ENCODE data around the gene DOK3. TPM values are rescaled to one million over a fixed set of nuclear protein-coding genes. Genes with fewer than 3 reads are reported as not detected.

The DOK3 gene
- total and polyA plus RNA-seq, 4 experiments from 2014 or later, result 0.69 to 3.9 (median 3.7) TPM; not detected in 1

DNA sequence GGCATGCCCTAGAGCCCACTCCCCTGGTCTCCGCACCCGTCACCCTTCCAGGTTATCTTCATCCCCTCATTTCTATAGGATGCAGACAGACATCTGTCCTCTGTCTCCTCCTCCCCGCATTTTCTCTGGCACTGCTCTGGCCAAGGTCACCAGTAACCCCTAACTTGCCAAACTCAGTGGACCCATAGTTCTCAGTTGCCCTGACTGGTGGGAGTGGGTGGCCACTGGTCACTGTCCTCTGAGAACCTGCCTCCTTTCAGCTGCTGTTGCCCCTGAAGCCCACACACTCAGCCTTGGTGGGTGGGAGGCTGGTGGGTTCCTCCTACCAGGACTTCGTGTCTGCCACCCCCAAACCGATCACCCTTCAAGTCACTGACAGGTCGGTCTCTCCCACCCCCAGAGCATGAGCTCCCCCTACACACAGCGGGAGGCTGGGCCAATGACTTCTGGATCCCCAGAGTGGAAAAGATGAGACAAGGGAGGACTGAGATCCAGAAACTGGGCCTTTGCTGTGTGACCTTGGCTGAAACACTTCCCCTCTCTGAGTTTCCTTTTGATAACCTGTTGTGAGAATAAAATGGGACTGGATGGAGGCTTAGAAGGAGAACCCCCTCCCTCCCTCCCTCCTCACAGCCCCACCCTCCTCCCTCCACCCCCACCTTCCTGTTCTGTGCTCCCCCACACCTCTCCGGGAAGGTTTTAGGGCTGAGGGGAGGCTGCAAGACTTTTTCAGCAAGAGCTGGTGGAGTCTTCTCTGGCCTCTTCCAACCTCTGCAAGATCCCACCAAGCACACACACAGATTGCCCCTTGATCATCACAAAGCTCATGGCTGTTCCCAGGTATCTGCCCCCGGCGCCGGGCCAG lies 33.8 kb downstream of the DOK3 start:
- intact Hi-C loops (cut with micrococcal nuclease), result loop anchor here (2.0 kb wide), 1 partner anchor 21 kb away; the partner anchor contains the start of gene PDLIM7
- POLR2A ChIA-PET (ENCODE audit: partially characterized antibody), result interaction anchor here (0.7 to 1.5 kb wide), 2 partner anchors 11 to 22 kb away, joined by 3 read pairs; partner anchors contain the start of gene PDLIM7
- H3K36me3 ChIP-seq (ENCODE audit: insufficient read depth, low read length), result no peaks in the 10 kb centered on the region
- H3K4me1 ChIP-seq (ENCODE audit: insufficient read depth, low read length), result peaks cover 5% of the 10 kb centered on the region
- CTCF ChIA-PET (ENCODE audit: partially characterized antibody), result interaction anchor here (0.9 to 2.2 kb wide), 3 partner anchors 22 to 166 kb away, joined by 3 to 9 read pairs (median 6); partner anchors contain the start of gene PDLIM7
- H3K9me3 ChIP-seq (ENCODE audit: control insufficient read depth in 1 of 2, low read length in 2 of 2), result no peaks in the 10 kb centered on the region
- no peak overlapping the region for H3K4me3 ChIP-seq (ENCODE audit: low read length in 2 of 2)
- DNase-seq, result no peak
- H3K9me3 Mint-ChIP-seq, result no peaks in the 10 kb centered on the region
- H3K36me3 Mint-ChIP-seq, result no peaks in the 10 kb centered on the region
- no peak overlapping the region for H3K27ac ChIP-seq (ENCODE audit: low read depth, low read length)
- H3K4me1 Mint-ChIP-seq, result peaks cover 2 to 33% (median 12%) of the 10 kb centered on the region in 4 donors
- peak overlapping the region in 1 of 7 donors; percentile 42 for H3K27ac Mint-ChIP-seq
- H3K27me3 ChIP-seq (ENCODE audit: insufficient read depth, low read length), result peaks cover 3% of the 10 kb centered on the region
- H3K27me3 Mint-ChIP-seq, result peaks cover 0 to 5% of the 10 kb centered on the region in 2 donors
- H3K4me3 Mint-ChIP-seq, result peak overlapping the region in 6 of 8 donors; percentile 9 to 76 (median 29)

- peaks cover 5% of the 10 kb centered on the region for H3K4me1 ChIP-seq (ENCODE audit: insufficient read depth, low read length)
- ChIA-PET CTCF (ENCODE audit: partially characterized antibody) (interaction anchor here (1.1 to 2.2 kb wide), 2 partner anchors 20 to 26 kb away, joined by 3 to 9 read pairs; no protein-coding TSS in a partner anchor), POLR2A (ENCODE audit: partially characterized antibody) (no interaction called here)
- peaks cover 3% of the 10 kb centered on the region for H3K27me3 ChIP-seq (ENCODE audit: insufficient read depth, low read length)
- H3K9me3 ChIP-seq (ENCODE audit: control insufficient read depth in 1 of 2, low read length in 2 of 2), result no peaks in the 10 kb centered on the region
- Mint-ChIP-seq H3K4me3 (peak overlapping the region in 5 of 8 donors; percentile 62 to 84 (median 74)), H3K27ac (peak overlapping the region in 3 of 7 donors; percentile 4 to 65 (median 17)), H3K4me1 (peaks cover 2 to 33% (median 12%) of the 10 kb centered on the region in 4 donors), H3K9me3 (no peaks in the 10 kb centered on the region), H3K36me3 (no peaks in the 10 kb centered on the region), H3K27me3 (peaks cover 0 to 5% of the 10 kb centered on the region in 2 donors)
- DNase-seq, result no peak
- no peaks in the 10 kb centered on the region for H3K36me3 ChIP-seq (ENCODE audit: insufficient read depth, low read length)
- intact Hi-C loops (cut with micrococcal nuclease), result loop anchor here (2.0 kb wide), 1 partner anchor 22 kb away; the partner anchor contains the start of gene PDLIM7
- no peak overlapping the region for H3K4me3 ChIP-seq (ENCODE audit: low read length in 2 of 2)
- H3K27ac ChIP-seq (ENCODE audit: low read depth, low read length), result no peak overlapping the region
Observed at GRCh38 chr5:177474846-177475562, 34.6 kb downstream of the DOK3 start.

DNA sequence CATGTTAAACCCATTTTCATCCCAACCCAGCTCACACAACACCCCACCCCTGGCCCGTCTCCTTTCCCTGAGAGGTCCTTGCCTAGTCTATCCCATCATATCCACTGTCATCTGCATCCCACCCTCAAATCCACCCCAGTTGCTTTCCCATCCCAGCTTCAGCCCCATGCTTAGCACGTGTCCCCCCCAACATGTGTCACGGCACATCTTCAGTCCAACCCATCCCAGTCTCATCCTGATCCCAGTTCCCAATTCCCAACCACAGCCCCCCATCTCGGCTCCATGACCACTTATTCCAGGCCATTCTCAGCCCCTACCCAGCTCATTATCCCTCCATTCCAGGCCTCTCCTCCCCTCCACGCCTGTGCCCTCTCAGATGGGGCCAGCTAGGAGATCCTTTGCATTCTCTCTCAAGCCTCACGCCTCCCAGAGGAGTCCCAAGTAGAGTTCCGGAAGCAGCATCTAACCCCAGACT lies 35.6 kb downstream of the DOK3 start:
- Histone ChIP-seq H3K9me3 (ENCODE audit: control insufficient read depth in 1 of 2, low read length in 2 of 2) (no peaks in the 10 kb centered on the region), H3K27me3 (ENCODE audit: insufficient read depth, low read length) (peaks cover 3% of the 10 kb centered on the region), H3K4me1 (ENCODE audit: insufficient read depth, low read length) (peaks cover 5% of the 10 kb centered on the region), H3K4me3 (ENCODE audit: low read length in 2 of 2) (no peak overlapping the region), H3K27ac (ENCODE audit: low read depth, low read length) (no peak overlapping the region), H3K36me3 (ENCODE audit: insufficient read depth, low read length) (no peaks in the 10 kb centered on the region)
- H3K27me3 Mint-ChIP-seq, result peaks cover 0 to 5% of the 10 kb centered on the region in 2 donors
- DNase-seq, result no peak
- H3K27ac Mint-ChIP-seq, result peak overlapping the region in 3 of 7 donors; percentile 17 to 65 (median 60)
- POLR2A ChIA-PET (ENCODE audit: partially characterized antibody), result no interaction called here
- intact Hi-C loops (cut with micrococcal nuclease), result loop anchor here (2.0 kb wide), 1 partner anchor 23 kb away; the partner anchor contains the start of gene PDLIM7
- no peaks in the 10 kb centered on the region for H3K9me3 Mint-ChIP-seq
- CTCF ChIA-PET (ENCODE audit: partially characterized antibody), result interaction anchor here (1.1 to 2.2 kb wide), 3 partner anchors 19 to 83 kb away, joined by 3 to 9 read pairs (median 3); no protein-coding TSS in a partner anchor
- H3K4me1 Mint-ChIP-seq, result peaks cover 2 to 28% (median 11%) of the 10 kb centered on the region in 4 donors
- H3K36me3 Mint-ChIP-seq, result no peaks in the 10 kb centered on the region
- peak overlapping the region; percentile 62 to 84 (median 74) for H3K4me3 Mint-ChIP-seq

DNA sequence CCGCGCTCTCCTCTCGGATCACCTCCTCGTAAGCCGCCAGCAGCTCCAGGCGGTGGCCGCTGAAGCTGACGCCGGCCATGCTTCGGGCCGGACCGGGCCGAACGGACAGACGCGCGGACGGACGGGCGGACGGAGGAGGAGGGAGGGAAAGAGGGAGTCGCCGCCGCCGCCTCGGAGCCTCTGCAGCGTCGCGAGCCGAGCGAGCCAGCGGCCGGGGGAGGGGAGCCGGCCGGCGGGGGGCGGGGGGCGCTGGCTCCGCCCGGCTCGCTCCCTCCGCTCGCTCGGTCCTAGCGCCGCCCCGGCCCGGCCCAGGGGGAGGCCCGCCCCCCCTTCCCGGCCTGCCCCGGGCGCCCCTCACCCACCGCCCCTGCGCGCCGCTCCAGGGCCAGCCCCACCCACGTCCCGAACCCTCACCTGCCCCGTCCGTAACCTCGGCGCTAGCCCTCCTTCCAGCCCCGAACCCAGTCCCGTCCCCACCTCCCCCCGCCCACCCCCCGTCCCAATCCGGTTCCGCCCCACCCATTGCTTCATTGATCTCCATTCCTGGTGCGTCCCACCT lies 36.1 kb downstream of the DOK3 start, which contains the start of gene DBN1:
Gene DBN1 (minus strand): TSS at position 192 of the 559 bp plus-strand sequence. CDS start 113 bp downstream, at position 79.
- POLR2A ChIA-PET (ENCODE audit: partially characterized antibody), result interaction anchor here (0.9 to 1.5 kb wide), 2 partner anchors 18 to 41 kb away, joined by 3 to 6 read pairs; no protein-coding TSS in a partner anchor
- no peaks in the 10 kb centered on the region for H3K36me3 Mint-ChIP-seq

DNA sequence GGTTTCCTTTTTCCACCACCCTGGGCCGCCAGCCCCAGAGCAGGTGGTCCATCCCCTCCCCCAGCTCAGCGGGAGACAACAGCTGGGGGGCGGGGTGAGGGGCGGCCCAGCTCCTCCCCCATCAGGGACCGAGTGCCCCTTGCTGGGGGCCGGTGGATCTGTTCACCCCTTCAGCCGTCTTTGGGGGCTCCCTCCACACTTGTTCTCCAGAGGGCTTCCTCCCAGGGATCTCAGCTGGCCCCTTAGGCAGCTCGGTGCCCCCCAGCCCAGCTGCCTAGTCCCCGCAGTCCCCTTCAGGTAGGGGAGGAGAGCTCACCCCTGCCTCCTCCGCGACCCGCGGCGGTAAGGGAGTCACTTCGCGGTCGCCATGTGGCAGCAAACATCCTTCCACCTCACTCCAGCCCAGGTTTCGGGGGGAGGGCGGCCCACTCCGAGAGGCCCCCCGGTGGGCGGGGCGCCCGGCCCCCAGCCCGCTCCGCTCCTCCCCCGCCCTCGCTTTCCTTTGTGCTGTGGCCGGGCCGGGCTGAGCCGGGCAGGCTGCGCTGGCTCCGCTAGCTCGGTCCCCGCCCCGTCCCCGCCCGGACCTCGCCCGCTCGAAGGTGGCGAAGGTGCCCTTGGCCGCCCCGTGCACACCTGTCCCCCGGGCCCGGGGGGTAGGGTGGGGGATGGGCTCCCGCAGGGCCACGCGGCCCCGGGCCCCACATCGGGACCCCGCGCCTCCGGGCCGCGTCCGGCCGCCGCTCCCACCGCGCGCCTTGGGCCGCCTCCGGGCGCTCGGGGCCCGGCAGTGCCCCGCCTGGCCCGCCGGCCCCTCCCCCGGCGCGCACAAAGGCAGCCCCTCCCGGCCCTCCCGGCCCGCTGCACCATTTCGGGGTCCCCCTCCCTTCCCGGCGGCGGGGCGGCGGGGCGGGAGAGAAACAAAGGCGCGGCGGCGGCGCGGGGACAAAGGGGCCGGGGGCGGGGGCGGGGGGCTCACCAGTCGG lies 36.9 kb downstream of the DOK3 start:
- peaks cover 5% of the 10 kb centered on the region for H3K4me1 ChIP-seq (ENCODE audit: insufficient read depth, low read length)
- Mint-ChIP-seq H3K27ac (no peak overlapping the region), H3K4me1 (peaks cover 0 to 25% (median 10%) of the 10 kb centered on the region in 4 donors), H3K27me3 (peaks cover 0 to 5% of the 10 kb centered on the region in 2 donors), H3K9me3 (no peaks in the 10 kb centered on the region), H3K36me3 (no peaks in the 10 kb centered on the region), H3K4me3 (peak overlapping the region; percentile 53 to 79 (median 72))
- peak in 2 of 5 donors; percentile 38 to 59 for DNase-seq
- intact Hi-C loops (cut with micrococcal nuclease), result no loop called here
- ChIA-PET POLR2A (ENCODE audit: partially characterized antibody) (interaction anchor here (0.9 to 1.5 kb wide), 4 partner anchors 17 to 47 kb away, joined by 3 to 6 read pairs (median 4); partner anchors contain the start of genes GRK6 and PDLIM7), CTCF (ENCODE audit: partially characterized antibody) (interaction anchor here (0.9 to 1.5 kb wide), 7 partner anchors 17 to 163 kb away, joined by 3 to 5 read pairs (median 3); partner anchors contain the start of gene PDLIM7)
- H3K9me3 ChIP-seq (ENCODE audit: control insufficient read depth in 1 of 2, low read length in 2 of 2), result no peaks in the 10 kb centered on the region
- no peak overlapping the region for H3K27ac ChIP-seq (ENCODE audit: low read depth, low read length)
- H3K27me3 ChIP-seq (ENCODE audit: insufficient read depth, low read length), result peaks cover 3% of the 10 kb centered on the region
- H3K36me3 ChIP-seq (ENCODE audit: insufficient read depth, low read length), result no peaks in the 10 kb centered on the region
- peak overlapping the region in 1 of 2 donors; percentile 17 for H3K4me3 ChIP-seq (ENCODE audit: low read length in 2 of 2)

More for the DNA sequence above, 36.1 kb downstream of the DOK3 start, which contains the start of gene DBN1:
- no peaks in the 10 kb centered on the region for H3K36me3 ChIP-seq (ENCODE audit: insufficient read depth, low read length)
- no peaks in the 10 kb centered on the region for H3K9me3 ChIP-seq (ENCODE audit: control insufficient read depth in 1 of 2, low read length in 2 of 2)
- H3K27ac ChIP-seq (ENCODE audit: low read depth, low read length), result no peak within 1 kb of the TSS
- CTCF ChIA-PET (ENCODE audit: partially characterized antibody), result interaction anchor here (1.1 to 2.2 kb wide), 3 partner anchors 18 to 83 kb away, joined by 3 to 9 read pairs (median 5); no protein-coding TSS in a partner anchor
- H3K4me1 ChIP-seq (ENCODE audit: insufficient read depth, low read length), result peaks cover 5% of the 10 kb centered on the region
- H3K27ac Mint-ChIP-seq, result peak within 1 kb of the TSS in 3 of 7 donors; percentile 17 to 65 (median 60)
- no peak for DNase-seq
- peak within 1 kb of the TSS; percentile 67 to 84 (median 78) for H3K4me3 Mint-ChIP-seq
- peak within 1 kb of the TSS in 1 of 2 donors; percentile 17 for H3K4me3 ChIP-seq (ENCODE audit: low read length in 2 of 2)
- peaks cover 0 to 5% of the 10 kb centered on the region in 2 donors for H3K27me3 Mint-ChIP-seq
- H3K4me1 Mint-ChIP-seq, result peaks cover 0 to 25% (median 10%) of the 10 kb centered on the region in 4 donors
- H3K9me3 Mint-ChIP-seq, result no peaks in the 10 kb centered on the region
- H3K27me3 ChIP-seq (ENCODE audit: insufficient read depth, low read length), result peaks cover 3% of the 10 kb centered on the region
- intact Hi-C loops (cut with micrococcal nuclease), result loop anchor here (2.0 kb wide), 1 partner anchor 23 kb away; the partner anchor contains the start of gene PDLIM7
